ENCODE measurements around the gene TRIM63. TPM values are rescaled to one million over a fixed set of nuclear protein-coding genes. Genes with fewer than 3 reads are reported as not detected.

Gene TRIM63
- not detected in 2 replicates for total RNA-seq

DNA sequence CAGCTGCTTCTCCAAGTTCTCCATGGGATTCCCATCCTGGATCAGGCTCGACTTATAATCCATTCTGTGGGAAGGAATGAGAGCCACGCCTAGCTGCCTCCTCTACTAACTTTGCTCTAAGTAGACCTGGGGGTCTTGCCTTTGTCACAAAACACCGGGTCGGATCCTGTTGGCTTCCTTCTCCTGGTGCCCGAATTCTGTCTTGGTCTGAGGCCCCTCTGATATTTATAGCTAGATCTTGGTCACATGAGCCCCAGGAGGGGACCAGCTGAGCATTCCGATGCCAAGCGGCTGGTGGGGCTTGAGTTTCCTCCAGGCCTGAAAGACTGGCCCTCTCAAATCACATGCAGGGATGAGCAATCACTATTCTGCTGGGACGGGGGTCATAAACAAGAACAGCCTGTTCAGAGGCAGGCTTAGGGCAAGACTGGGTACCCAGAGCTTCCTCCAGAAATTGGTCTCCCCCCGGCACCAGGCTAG is at the start of gene TRIM63:
TRIM63 (minus strand) TSS at position 199 of the 480 bp plus-strand sequence; CDS start at position 63, 136 bp downstream.

DNA sequence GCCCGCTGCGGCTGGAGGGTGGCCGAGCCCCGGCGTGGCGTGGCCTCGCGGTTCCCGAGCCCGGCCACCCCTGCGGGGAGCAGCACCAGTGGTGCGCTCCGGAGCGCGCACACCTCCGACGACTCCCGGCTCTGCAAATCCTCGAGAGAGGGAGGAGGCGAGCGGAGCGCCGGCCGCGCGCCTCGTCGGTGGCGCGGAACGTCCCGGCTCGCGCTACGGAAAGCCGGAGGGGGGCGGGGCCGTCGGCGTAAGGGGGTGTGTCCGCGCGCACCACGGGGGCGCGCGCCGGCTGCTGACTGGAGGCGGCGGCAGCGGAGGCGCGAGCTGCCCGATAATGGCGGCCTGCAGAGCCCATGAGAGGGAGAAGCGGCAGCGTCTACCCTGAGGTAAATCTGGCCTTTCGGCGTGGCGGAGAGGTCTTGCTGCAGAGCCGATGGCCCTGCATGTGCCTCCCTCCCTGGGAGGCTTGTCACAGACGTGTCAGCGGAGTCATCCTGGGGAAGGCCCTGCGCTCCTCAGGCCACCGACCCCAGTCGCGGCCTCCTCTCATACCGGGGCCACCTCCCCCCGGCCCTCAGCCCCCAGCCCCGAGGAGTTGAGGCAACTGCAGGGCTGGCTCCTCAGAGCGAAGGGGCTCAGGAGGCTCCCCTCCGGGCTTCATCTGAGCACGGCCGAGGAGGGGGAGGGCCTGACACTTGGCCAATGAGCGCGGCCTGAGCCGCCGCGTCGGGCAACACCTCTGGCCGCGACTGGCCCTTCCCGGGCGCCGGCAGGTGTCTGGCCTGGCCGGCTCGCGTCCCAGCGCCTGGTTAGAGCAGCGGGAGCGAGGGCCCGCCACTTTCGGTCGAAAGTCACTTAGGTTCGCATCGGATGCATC is 44.3 kb upstream of the TRIM63 start, which contains the start of gene PDIK1L:
PDIK1L (plus strand) TSS at position 295 of the 877 bp plus-strand sequence. CDS start 2,485 bp downstream, outside the sequence.

DNA sequence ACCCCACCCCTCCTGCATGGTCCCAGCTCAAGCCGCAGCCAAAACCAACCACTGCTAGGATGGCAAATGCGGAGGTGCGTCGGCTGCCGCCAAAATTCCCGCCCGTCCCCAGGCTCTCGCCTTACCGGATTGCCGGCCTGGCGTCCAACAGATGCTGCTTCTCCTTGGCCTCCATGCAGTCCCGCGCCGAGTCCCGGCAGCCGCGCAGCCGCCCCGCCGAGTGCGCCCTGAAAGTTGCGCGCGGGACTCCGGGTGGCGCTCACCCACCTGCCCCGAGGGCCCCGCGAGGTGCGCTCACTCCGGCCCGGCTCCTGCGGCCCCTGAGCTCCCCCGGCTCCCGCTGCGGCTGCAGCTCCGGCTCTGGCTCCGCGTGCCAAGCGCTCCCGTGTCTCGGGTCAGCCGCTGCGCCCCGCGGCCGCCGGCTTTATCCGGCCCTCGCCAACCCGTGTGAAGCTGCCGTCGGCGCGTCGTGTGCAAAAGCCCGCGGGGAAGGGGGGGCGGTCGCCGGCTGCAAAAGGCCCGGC is 21.6 kb downstream of the TRIM63 start, which contains the start of gene SLC30A2:
SLC30A2 (minus strand) TSS at position 397 of the 524 bp plus-strand sequence; CDS start at position 175, 222 bp downstream.

GRCh38 chr1:26021647-26022403 is 45.6 kb downstream of the TRIM63 start, which contains the start of gene EXTL1:
Gene EXTL1 (plus strand): TSS chr1:26021775. CDS start chr1:26022647, 872 bp downstream.

Other genes with a start within 250 kb of the TRIM63 start
- 32.0 and 34.7 TPM in 2 replicates for gene MTFR1L, start 247.7 kb downstream of the TRIM63 start, total RNA-seq
- gene AUNIP, start 208.2 kb downstream of the TRIM63 start, total RNA-seq: 0.09 and 0.32 TPM in 2 replicates
- gene PAQR7, start 191.9 kb downstream of the TRIM63 start, total RNA-seq: 12.3 and 13.4 TPM in 2 replicates
- 13.4 and 47.1 TPM in 2 replicates for gene STMN1, start 161.2 kb downstream of the TRIM63 start, total RNA-seq
- gene PAFAH2, start 69.6 kb downstream of the TRIM63 start, total RNA-seq: 5.2 and 6.1 TPM in 2 replicates
- gene EXTL1, start 45.9 kb downstream of the TRIM63 start, total RNA-seq: 0.09 and 0.47 TPM in 2 replicates
- not detected in 2 replicates for gene SLC30A2, start 21.5 kb downstream of the TRIM63 start, total RNA-seq
- 3.4 and 3.9 TPM in 2 replicates for gene PDIK1L, start 44.2 kb upstream of the TRIM63 start, total RNA-seq
- gene FAM110D, start 91.4 kb upstream of the TRIM63 start, total RNA-seq: not detected in 2 replicates
- gene C1orf232, start 101.3 kb upstream of the TRIM63 start, total RNA-seq: not detected in 2 replicates
- 16.1 and 25.8 TPM in 2 replicates for gene ZNF593, start 102.3 kb upstream of the TRIM63 start, total RNA-seq
- gene ZNF593OS, start 104.2 kb upstream of the TRIM63 start, total RNA-seq: not detected in 2 replicates
- gene CNKSR1, start 109.9 kb upstream of the TRIM63 start, total RNA-seq: not detected in 2 replicates
- not detected in 2 replicates for gene CATSPER4, start 123.0 kb upstream of the TRIM63 start, total RNA-seq
- gene CEP85, start 166.6 kb upstream of the TRIM63 start, total RNA-seq: 2.7 and 3.8 TPM in 2 replicates
- 31.1 and 52.8 TPM in 2 replicates for gene SH3BGRL3, start 212.5 kb upstream of the TRIM63 start, total RNA-seq
- gene UBXN11, start 239.0 kb upstream of the TRIM63 start, total RNA-seq: 5.2 and 7.5 TPM in 2 replicates

All from bronchial smooth muscle cell (primary cell).